Right ventricle myocardium inferior (tissue), 1 donor: Measurements from ENCODE around the gene EFNA5. TPM values are rescaled to one million over a fixed set of nuclear protein-coding genes. Genes with fewer than 3 reads are reported as not detected.
"Not testable (repeated sequence)": the region's sequence is repeated elsewhere in the genome, so short reads cannot be mapped to it uniquely, and the experiment has no call there.

Source experiments
- ATAC-seq: fragments of 200-7000 bp; cut with Tn5 transposase; one replicate; pipeline ENCODE4 v1.9.1; 2020; ENCODE audit warnings: mild to moderate bottlenecking, moderate library complexity
- DNase-seq: peaks from one replicate; pipeline ENCODE4 v3.0.0; 2021; ENCODE audit errors: missing footprints
- intact Hi-C: fragments of 100-400 bp; cut with DNase I; formaldehyde crosslinking; loops from one replicate; pipeline ENCODE4 v1.11.0; 2022
- total RNA-seq: library from RNA; stranded (reverse); fragmentation: NEBNext Ultra II Directional; extraction: Animal tissue kit (Norgen Biotek cat#: 25700); gene quantifications from one replicate; pipeline ENCODE4 v1.2.1, GENCODE V29; 2021
- donor health status: DM: no; HTN: yes; CAD: no; lungs with severe emphysema.

EFNA5 gene
- total RNA-seq, 1 donor from 2014 or later = 28.5 TPM

DNA sequence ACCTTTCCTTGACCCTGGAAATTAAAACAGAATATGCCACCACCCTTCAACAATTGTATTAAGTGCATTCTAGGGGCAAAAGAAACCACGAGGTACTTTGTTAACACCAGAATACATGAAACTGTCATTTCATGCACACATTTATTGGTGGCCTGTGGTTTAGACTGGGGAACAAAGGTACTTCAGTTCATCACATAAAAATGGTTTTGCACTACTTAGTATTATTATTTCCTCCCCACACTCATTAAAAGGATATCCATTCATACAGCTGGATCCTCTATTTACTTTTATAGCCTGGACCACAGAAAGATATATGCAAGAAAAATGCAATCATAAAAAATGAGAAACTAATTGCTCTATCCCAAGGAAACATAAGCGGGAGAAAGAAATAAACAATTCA, 230.9 kb downstream of the EFNA5 start:
- intact Hi-C loops = no loop called here
- DNase-seq = no peak
- no peak for ATAC-seq

DNA sequence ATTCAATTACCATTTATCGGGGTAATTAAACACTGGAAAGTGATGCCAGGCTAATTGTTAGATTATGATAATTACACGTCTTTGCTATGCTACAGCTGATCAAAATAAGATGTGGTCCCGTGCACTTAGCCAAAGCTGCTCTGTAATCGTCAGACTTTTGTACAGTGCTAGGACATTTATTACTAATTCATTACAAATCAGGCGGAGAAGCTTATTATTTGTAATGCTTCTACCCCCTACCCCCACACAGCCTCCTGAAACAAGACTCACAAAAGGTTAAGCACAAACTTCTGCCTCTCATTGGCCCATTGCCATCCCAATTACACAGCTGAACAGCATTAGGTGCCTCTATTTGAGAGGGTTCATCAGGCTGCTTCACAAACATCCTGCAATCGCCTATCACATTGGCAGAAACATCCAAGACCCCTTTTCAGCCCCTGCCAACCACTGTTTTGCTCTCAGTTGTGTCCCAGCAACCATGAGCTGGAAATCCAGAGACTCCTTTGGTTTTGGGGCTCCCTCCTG, 232.7 kb downstream of the EFNA5 start:
- no peak for DNase-seq
- no peak for ATAC-seq
- intact Hi-C loops = no loop called here

DNA sequence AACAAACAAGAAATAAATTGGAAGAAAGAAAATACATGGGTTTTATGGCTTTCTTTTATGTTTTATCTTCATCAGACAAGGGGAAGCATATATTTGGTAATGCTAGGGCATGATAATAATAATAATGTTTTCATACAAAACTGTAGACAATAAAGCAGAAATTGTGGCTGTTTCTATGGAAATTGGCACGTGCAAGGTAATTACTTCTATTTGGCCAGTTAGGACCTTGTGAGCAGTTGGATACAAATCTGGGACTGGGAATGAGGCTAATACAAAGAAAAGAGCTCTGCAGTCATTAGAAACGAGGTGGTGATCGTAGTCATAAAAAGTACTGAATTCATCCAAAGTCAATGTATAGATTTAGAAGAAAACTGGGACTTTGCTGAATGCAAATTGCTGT, 233.6 kb downstream of the EFNA5 start:
- intact Hi-C loops = no loop called here
- DNase-seq = no peak
- no peak for ATAC-seq

DNA sequence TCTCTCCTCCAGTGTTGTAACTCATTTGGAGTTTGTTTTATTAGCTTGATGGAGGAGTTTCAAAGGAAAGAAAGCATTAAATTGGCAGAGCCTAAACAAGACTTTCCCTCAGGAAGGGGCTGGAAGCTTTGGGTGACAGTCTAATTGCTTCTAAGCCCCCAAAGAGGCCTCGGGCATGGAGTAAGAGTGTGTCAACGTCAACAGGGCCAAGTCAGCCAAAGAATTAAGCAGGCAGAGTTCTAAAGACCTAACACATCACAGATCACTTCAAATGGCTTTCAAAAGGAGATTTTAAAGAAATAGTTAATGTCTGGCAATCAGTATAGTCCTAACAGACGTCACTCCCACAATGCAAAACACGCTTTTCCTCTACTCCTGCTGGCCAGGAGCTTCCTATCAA, 234.5 kb downstream of the EFNA5 start:
- DNase-seq (no peak), ATAC-seq (no peak)
- intact Hi-C loops = no loop called here

DNA sequence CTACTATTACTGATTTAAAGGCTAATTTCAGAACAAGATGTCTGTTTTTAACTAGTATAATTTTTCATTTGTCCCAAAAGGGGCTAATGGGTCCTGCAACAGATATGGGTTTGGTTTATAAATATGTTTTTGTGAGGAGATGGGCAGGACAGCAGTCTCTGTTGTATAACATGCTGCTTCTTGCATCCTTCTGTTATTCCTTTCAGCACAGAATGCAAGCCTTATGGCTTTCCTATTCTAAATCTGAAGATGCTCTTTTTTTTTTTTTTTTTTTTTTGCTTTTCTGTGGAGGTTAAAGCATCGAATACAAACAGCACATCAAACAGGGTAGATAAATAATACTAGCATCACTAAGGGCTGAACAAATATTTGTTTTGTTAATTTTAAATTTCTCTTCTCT, 235.7 kb downstream of the EFNA5 start:
- ATAC-seq (no peak), DNase-seq (no peak)
- intact Hi-C loops = no loop called here

DNA sequence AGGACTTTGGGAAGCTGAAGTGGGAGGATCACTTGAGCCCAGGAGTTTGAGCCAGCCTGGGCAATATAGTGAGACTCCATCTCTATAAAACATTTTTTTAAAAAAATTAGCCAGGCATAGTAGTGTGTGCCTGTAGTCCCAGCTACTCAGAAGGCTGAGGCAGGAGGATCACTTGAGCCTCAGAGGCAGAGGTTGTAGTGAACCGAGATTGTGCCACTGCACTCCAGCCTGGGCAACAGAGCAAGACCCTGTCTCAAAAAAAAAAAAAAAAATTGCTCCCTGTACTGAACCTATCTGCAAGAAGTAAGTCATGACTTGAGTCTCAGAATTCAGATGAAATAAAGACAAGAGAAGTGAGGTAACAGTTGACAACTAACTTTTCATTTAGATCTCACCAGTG, 237.1 kb downstream of the EFNA5 start:
- intact Hi-C loops = loop anchor here (5.0 kb wide), 1 partner anchor 34 kb away; no protein-coding TSS in a partner anchor
- not testable (repeated sequence) for DNase-seq, ATAC-seq

DNA sequence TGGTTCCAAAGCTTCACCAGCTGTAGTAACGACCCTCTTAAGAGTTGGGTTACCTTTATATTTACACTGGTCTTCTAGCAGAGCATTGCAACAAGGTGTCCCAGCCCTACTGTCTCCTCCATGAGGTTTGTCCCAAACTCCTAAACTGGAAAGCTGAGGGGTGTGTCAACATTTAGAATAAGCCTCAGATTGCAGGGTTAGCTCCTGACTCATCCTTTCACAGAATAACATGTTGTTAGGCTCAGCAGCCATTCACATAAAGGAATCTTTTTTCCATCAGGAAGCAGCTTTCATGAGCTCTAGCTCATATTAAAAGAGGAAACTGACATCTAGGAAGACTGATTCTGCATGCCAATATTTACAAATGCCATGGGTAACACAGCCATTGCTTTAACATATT, 238.7 kb downstream of the EFNA5 start:
- DNase-seq = no peak
- intact Hi-C loops = loop anchor here (5.0 kb wide), 1 partner anchor 35 kb away; no protein-coding TSS in a partner anchor
- ATAC-seq = no peak

DNA sequence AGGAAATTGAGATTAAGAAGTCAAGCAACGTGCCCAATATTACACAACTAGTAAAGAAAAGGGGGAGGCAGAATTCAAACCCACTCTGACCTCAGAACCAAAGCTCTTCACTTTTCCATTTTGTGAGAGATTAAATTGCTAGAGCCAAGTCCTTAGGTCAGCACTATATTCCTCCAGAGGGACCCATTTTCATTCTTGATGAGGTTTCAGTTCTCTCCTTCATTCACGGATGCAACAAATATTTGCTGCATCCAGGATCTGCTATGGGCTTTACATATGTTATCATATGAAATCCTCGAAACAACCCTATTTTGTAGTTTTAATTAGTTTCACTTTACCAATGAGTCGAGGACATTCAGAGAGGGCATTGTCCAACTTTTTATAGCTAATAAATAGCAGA, 239.2 kb downstream of the EFNA5 start:
- DNase-seq (no peak), ATAC-seq (no peak)
- intact Hi-C loops = loop anchor here (5.0 kb wide), 1 partner anchor 36 kb away; no protein-coding TSS in a partner anchor

DNA sequence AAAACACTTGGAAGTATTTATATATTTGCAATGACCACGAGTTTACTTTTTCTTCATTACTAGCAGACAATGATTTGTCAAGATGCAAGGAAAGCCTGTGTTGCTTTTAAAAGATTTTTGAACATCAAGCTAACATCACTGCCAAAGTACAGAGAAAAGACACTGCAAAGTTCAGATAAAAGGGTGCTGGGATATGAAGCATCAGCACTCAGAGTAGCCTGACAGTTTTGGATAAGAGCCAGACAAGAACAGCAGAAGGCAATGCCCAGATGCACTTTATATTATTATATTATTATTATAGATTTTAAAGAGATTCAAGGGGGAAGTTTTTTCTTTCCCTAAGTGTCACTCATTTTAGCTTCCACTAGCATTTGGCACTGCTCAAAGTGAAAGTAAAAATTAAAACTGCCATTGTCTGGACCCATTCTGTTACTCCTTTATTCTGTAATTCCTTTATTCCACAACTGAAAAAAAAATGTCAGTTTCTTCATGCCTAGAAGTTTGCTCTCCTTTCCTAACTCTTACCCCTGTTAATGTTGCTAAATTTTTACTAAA, 240.6 kb downstream of the EFNA5 start:
- DNase-seq (no peak), ATAC-seq (no peak)
- intact Hi-C loops = loop anchor here (5.0 kb wide), 1 partner anchor 37 kb away; no protein-coding TSS in a partner anchor

DNA sequence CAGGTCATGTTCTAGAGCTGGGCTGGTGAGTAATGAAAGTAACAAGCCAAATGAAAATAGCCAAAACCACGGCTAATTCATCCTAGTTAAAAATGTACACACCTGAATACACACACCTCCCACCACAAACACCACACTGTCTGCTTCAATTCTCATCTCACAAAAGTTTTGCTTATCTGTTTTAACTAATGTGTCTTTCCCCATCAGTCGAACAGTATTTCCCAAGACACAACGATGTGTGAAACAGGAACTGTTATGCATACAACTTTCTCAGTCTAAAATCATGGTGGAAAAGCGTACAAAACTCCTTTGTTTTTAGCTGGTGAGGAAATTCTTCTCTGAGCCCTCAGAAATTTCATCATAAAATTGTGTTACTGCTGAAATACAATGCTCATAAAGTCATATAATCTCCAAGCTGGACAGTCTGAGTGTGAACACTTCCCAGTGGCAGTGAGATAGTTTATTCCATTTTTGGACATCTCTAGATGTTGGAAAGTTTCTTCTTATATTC, 242.4 kb downstream of the EFNA5 start:
- DNase-seq = no peak
- no peak for ATAC-seq
- intact Hi-C loops = no loop called here

DNA sequence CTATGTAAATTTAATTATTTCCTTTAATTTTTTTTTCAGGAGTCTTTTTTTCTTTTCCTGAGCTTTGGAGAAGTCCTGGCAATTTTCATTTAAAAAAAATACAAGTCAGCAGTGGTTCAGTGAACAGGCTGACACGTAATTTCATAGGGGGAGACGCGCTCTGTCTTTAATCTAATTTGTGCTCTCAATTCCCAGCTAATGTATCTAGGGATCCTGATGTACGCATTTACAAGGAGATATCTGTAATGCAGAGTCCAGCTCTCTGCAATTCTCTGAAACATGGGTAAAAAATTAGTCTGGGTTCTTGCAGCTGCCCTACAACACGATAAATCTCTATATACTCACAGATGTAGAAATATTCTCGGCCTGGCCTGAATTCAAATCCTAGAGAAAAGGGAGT, 243.9 kb downstream of the EFNA5 start:
- ATAC-seq (no peak), DNase-seq (no peak)
- intact Hi-C loops = no loop called here

DNA sequence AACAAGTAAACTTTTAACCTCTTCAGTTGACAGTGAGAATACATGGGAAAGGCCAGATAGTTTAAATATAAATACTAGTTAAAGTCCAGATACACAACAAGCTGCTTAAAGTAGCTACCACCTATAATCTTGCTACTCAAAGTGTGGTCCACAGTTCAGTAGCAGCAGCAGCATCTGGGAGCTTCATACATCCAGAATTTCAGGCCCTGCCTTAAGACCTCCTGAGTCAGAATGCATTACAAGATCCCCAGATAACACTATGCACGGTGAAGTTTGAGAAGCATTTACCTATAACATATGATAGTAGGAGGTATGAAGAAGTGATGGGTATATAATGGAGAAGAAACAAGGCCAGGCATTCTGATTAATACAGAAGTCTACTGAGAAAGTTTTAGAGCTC, 244.5 kb downstream of the EFNA5 start:
- intact Hi-C loops = no loop called here
- no peak for DNase-seq

DNA sequence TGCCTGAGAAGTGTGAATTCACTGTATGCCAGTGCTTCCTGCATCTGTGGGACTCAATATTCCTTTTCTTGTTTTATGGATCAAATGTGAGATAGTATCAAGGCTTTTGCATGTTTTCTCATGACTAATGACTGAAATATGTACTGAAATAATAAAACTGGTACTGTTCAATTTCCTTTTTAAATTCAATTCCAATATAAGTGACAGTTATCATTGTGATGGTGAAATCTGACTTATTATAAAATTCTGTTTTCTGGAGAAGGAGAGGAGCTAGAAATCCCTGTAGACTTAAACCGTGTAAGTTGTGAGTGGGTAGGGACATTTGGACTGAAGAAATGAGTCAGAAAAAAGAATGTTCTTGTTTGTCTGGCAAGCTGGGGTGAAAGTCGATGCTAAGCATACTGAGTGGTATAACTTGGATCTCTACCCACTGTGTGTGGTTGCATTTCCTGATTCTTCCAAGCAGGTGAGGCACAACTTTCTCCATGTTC, 245.2 kb downstream of the EFNA5 start:
- no peak for DNase-seq
- no peak for ATAC-seq
- intact Hi-C loops = no loop called here

More for the DNA sequence above, 244.5 kb downstream of the EFNA5 start:
- ATAC-seq = no peak

DNA sequence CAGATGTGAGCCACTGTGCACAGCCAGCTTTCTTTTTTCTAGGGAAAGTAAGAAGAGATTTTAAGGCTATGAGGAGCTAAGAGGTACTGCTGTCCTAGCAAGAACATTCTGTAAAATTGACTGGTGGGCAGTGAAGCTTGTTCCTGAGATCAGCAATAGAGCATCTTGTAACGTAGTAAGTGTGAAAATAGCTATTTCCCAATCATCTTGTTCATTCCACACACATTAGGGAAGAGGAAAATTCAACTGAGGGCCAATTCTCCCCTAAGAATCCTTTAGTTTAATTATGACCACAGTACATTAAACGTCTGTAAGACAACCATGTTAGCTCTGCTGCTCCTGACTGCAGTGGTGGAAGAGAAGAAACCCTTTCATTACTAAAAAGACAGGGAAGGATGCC, 246.2 kb downstream of the EFNA5 start:
- ATAC-seq (no peak), DNase-seq (no peak)
- intact Hi-C loops = no loop called here

DNA sequence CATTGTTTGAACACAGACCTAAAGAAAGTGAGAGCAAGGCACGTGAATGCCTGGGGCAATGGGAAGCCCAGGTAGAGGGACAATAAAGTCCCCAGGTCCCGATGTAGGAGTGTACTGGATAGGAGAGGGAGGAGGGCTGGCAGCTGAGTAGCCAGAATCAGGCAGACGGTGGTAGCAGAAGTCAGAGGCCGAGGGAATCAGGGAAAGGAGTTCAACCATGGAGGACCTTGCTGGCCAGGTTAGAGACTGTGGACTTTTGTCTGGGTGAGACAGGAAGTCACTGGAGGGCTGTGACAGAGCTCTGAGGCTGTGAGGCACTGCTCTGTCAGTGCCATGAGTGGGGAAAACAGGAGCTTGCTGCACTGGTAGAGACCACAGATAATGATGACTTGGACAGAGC, 248.2 kb downstream of the EFNA5 start:
- peak; percentile 39 for ATAC-seq

DNA sequence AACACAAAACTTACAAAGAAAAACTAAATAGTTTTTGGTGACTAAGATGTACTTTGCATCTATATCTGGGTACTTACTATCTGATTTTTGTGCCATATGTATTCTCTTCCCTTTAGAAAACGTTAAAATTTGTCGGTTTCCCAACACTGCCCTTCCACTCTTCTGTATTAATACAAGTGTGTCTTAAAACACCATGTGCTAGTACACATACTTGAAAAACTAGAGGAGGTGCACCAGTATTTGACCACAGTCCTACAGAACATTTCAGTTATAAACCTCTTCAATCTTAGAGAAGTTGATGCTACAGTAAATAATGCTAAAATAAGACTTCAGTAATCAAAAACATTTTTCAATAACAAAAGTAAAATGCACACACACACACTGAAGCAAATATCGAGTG, 251.2 kb downstream of the EFNA5 start:
- DNase-seq = no peak
- ATAC-seq = no peak
- intact Hi-C loops = no loop called here

More for the DNA sequence above, 248.2 kb downstream of the EFNA5 start:
- DNase-seq = no peak
- intact Hi-C loops = no loop called here

DNA sequence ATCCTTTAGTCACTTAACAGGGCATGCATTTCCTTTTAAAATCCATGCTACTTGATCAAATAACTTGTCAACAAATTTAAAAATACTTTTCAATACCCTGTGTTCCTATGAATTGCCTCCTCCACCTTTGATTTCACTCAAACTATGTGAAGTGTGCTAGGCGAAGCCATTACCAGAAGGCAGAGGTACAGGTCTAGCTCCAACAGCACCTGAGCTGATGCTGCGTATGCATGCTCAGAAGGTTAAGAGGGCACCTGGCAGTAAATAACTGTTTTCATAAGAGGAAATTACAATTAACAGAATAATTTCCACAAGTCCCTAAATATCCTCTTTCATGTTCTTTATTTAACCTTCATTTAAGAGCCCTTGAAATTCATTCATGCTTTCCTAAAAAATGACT, 251.8 kb downstream of the EFNA5 start:
- no peak for DNase-seq

DNA sequence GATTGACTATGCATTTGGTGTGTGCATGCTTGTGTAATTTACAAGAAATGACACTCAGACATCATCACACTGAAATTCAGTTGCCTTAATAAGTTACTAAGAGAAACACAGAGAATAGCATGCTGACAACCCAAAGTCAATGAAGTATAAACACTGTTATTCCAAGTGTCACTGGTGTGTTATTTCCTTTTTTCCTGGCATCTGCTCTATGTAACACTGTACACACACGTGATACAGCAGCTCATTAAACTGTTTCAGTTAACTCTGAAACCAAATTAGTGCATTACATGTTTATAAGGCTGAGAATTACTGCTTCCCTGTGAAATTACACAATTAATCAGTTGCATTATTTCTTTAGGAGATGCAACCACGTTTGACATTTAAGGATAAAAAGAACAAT, 252.7 kb downstream of the EFNA5 start:
- ATAC-seq = no peak
- intact Hi-C loops = no loop called here
- DNase-seq = no peak

More for the DNA sequence above, 251.8 kb downstream of the EFNA5 start:
- intact Hi-C loops = no loop called here
- ATAC-seq = no peak

DNA sequence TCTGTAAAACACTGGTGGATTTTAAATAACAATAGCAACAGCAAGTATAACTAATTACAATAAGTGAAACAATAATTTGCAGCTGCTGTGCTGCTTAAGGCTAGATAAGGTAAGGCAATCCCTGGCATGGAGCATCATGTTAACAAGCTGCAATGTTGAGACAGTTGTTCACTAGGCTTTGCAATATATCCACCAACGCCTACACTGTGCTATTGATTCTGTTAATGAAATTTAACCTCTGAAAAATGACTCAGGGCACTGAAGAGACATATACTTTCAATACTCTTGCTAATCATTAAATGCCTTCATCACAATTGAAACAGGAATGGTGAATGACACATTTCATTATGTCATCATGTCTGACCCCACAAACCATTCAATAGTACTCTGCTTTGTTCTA, 255.0 kb downstream of the EFNA5 start:
- intact Hi-C loops = no loop called here
- ATAC-seq (no peak), DNase-seq (no peak)

DNA sequence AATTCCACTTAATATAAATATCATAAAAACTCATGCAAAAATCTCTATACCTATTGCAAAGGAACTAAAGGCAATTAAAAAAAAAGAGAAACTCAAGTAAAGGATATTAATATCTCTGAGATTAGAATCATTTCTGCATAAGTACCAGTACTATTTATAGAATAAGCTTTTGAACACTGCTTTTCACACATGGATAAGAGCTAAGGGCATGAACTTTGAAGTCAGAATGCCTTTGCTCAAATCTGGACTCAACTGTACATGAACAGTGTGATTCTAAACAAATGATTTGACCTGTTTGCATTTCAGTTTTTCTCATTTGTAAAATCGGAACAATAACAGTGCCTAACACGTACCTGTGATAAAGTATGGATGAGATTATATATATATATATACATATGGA, 255.9 kb downstream of the EFNA5 start:
- no peak for DNase-seq
- intact Hi-C loops = no loop called here
- ATAC-seq = no peak

DNA sequence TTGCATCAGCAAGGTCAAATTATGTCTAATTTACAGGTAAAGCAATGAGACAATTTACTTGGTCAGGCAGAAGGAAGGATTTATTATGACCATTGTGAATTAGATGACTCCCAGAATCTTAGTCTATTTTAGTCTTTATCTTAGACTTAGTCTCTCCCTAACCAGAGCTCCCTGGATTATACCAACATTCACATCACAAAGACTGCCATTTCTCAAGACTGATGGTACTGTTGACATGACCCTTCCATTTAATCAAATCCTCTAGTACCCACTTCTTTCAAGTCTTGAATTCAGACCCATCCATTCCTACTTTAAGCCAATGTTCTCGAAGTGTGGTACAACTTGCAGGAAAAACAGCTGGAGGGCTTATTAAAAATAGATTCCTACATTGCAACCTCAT, 257.0 kb downstream of the EFNA5 start:
- ATAC-seq = peak; percentile 34
- DNase-seq = no peak

More for the DNA sequence above, 257.0 kb downstream of the EFNA5 start:
- intact Hi-C loops = no loop called here
